ENCODE results near the gene ADGRA3. TPM values are rescaled to one million over a fixed set of nuclear protein-coding genes. Genes with fewer than 3 reads are reported as not detected.

ADGRA3 gene
- total RNA-seq, 2 donors from 2014 or later = 32.0 to 33.8 TPM

GRCh38 chr4:22345678-22346077, 170.2 kb downstream of the ADGRA3 start:
- Histone ChIP-seq H3K27ac (no peak overlapping the region), H3K4me1 (replicated peaks) (no peaks in the 10 kb centered on the region), H3K27me3 (replicated peaks; ENCODE audit: insufficient read depth) (no peaks in the 10 kb centered on the region), H3K4me3 (no peak overlapping the region), H3K9me3 (no peaks in the 10 kb centered on the region), H3K36me3 (no peaks in the 10 kb centered on the region)
- no peak for DNase-seq (ENCODE audit: low spot score)
- intact Hi-C loops (cut with DNase I) = no loop called here
- WGBS = 83% methylated on average over 1 of the region's 1 CpG
- TF ChIP-seq POLR2AphosphoS5 (IDR thresholded peaks at IDR 0.05) = no peak
- TF ChIP-seq POLR2A (IDR thresholded peaks at IDR 0.05) = no peak
- no peak for TF ChIP-seq CTCF (IDR thresholded peaks at IDR 0.05)

- Histone ChIP-seq H3K9me3 (no peaks in the 10 kb centered on the region), H3K36me3 (no peaks in the 10 kb centered on the region), H3K27ac (no peak overlapping the region), H3K4me3 (no peak overlapping the region), H3K27me3 (replicated peaks; ENCODE audit: insufficient read depth) (no peaks in the 10 kb centered on the region), H3K4me1 (replicated peaks) (no peaks in the 10 kb centered on the region)
- intact Hi-C loops (cut with DNase I) = no loop called here
- DNase-seq (ENCODE audit: low spot score) = no peak
- 0% methylated on average over 1 of the region's 1 CpG for WGBS
- no peak for TF ChIP-seq POLR2AphosphoS5 (IDR thresholded peaks at IDR 0.05)
- TF ChIP-seq POLR2A (IDR thresholded peaks at IDR 0.05) = no peak
- no peak for TF ChIP-seq CTCF (IDR thresholded peaks at IDR 0.05)
Measured at GRCh38 chr4:22345055-22345454, 170.8 kb downstream of the ADGRA3 start.

- 94% methylated on average over 2 of the region's 2 CpGs for WGBS
- intact Hi-C loops (cut with DNase I) = no loop called here
Measured at GRCh38 chr4:22343606-22344005, 172.3 kb downstream of the ADGRA3 start.

GRCh38 chr4:22339491-22339890, 176.4 kb downstream of the ADGRA3 start:
- no peak for DNase-seq (ENCODE audit: low spot score)
- no peak for TF ChIP-seq POLR2A (IDR thresholded peaks at IDR 0.05)
- TF ChIP-seq POLR2AphosphoS5 (IDR thresholded peaks at IDR 0.05) = no peak
- no peak for TF ChIP-seq CTCF (IDR thresholded peaks at IDR 0.05)
- H3K9me3 ChIP-seq = no peaks in the 10 kb centered on the region
- no peak overlapping the region for H3K4me3 ChIP-seq
- intact Hi-C loops (cut with DNase I) = no loop called here
- 43% methylated on average over 5 of the region's 5 CpGs for WGBS
- no peak overlapping the region for H3K27ac ChIP-seq
- H3K36me3 ChIP-seq = no peaks in the 10 kb centered on the region
- H3K4me1 ChIP-seq (replicated peaks) = no peaks in the 10 kb centered on the region
- H3K27me3 ChIP-seq (replicated peaks; ENCODE audit: insufficient read depth) = no peaks in the 10 kb centered on the region

More at GRCh38 chr4:22343606-22344005, 172.3 kb downstream of the ADGRA3 start:
- no peaks in the 10 kb centered on the region for H3K9me3 ChIP-seq
- H3K36me3 ChIP-seq = no peaks in the 10 kb centered on the region
- no peaks in the 10 kb centered on the region for H3K27me3 ChIP-seq (replicated peaks; ENCODE audit: insufficient read depth)
- no peak for TF ChIP-seq POLR2AphosphoS5 (IDR thresholded peaks at IDR 0.05)
- TF ChIP-seq CTCF (IDR thresholded peaks at IDR 0.05) = no peak
- TF ChIP-seq POLR2A (IDR thresholded peaks at IDR 0.05) = no peak
- no peaks in the 10 kb centered on the region for H3K4me1 ChIP-seq (replicated peaks)
- H3K27ac ChIP-seq = no peak overlapping the region
- no peak for DNase-seq (ENCODE audit: low spot score)
- no peak overlapping the region for H3K4me3 ChIP-seq

- Histone ChIP-seq H3K4me1 (replicated peaks) (no peaks in the 10 kb centered on the region), H3K36me3 (no peaks in the 10 kb centered on the region), H3K4me3 (no peak overlapping the region), H3K27ac (no peak overlapping the region), H3K9me3 (no peaks in the 10 kb centered on the region), H3K27me3 (replicated peaks; ENCODE audit: insufficient read depth) (no peaks in the 10 kb centered on the region)
- intact Hi-C loops (cut with DNase I) = no loop called here
- DNase-seq (ENCODE audit: low spot score) = no peak
- WGBS = 98% methylated on average over 2 of the region's 2 CpGs
- TF ChIP-seq POLR2AphosphoS5 (IDR thresholded peaks at IDR 0.05) = no peak
- TF ChIP-seq CTCF (IDR thresholded peaks at IDR 0.05) = no peak
- TF ChIP-seq POLR2A (IDR thresholded peaks at IDR 0.05) = no peak
Measured at GRCh38 chr4:22338796-22339195, 177.1 kb downstream of the ADGRA3 start.
